GM10847 (cell line): ENCODE measurements around the gene TRPV2.

Experiments used
- POLR2A ChIP-seq: IDR thresholded peaks from 2 replicates; pipeline ENCODE4 v1.6.1; 2011; ENCODE audit not compliant: insufficient read length; ENCODE audit errors: extremely low read depth

Gene TRPV2

DNA sequence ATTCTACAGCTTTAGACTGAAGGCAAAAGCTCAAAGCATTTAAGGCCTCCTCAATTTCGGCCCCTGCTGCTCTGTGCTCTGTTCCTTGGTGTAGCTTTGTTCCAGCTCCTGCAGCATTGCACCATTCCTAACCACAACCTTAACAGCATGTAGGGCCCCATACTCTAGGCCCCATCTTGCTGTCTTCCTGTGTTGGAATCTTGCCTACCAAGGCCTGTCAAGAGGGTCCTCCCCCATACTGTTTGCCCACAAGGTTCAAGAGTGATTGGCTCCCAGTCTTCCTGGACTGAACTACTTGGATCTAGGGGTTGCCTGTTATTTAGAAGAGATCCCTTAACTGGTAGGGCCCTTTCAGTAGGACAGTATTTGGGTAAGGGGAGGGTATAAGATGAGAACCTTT, 26.8 kb downstream of the TRPV2 start:
- TF ChIP-seq POLR2A = no peak

DNA sequence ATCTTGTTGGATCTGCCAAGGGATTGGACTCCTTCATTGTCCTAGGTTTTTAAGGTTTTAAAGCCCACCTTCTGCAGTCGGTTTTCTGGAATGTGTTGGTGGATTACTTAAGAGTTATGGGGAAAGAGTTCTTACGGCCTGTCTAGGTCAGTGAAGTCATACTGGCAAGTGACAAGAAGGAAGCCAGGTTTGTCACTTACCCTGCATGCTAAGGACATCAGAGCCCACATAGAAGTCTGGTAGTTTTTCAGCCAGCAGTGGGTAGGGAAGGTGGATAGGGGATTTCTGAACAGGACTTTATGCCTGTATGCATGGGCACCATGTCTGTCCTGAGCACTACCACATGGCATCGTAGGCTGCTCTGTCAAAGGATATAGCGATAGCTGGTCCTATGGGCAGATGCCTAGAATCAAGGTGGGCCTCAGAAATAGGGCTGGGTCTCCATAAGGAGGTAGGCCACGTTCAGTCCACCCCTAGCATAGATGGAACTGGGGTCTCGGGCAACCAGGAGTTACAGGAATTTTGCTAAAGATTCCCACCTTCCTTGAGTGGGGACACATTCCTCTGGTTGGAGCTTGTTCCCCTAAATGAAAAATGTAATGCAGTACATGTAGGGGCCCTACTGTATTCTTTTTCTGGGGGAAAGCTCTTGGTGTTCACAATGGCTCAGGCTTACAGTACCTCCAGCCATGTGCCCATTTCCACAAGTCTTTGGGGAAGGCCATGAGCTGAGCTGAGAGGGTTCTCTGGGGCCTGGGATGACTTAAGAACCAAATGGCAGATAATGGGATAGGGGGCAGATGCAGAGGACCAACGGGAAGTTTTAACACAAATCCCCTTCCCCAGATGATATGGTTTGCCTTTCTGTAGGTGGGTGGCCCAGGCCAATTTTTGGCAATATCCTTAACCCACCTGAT, 27.5 kb downstream of the TRPV2 start:
- TF ChIP-seq POLR2A = no peak

DNA sequence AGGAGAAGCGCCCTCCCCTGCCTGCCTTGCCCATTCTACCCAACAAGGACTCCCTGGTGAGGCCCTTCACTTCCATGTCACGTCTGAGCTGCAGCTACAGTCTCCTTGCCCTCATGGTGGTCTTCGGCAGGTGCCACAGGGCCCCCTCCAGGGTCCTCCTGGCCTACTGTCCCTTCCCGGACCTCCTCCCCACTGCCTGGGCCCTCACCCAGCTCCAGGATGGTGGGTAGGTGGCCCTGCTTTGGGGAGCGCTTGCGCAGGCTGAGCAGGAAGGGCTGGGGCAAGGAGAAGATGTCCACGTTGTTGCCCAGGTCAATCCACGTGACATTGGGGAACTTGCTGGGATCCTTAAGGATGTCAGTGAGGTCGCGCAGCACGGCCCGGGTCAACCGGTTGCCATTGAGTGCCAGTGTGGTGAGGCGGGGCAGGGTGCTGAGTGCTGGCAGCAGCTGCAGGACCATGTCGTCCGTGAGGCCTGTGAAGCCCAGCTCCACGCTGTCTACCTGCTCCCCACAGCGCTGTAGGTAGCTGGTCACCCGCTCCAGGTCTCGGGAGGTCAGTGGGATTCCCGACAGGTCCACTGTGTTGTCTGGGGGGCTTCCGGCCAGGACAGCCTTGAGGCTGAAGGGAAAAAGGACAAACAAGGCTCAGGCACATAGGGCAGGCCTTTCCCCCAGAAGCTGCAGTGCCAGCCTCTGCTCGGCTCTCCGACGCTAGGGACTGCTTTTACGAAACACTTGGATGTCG, 28.3 kb downstream of the TRPV2 start:
- peak; percentile 4 for TF ChIP-seq POLR2A

DNA sequence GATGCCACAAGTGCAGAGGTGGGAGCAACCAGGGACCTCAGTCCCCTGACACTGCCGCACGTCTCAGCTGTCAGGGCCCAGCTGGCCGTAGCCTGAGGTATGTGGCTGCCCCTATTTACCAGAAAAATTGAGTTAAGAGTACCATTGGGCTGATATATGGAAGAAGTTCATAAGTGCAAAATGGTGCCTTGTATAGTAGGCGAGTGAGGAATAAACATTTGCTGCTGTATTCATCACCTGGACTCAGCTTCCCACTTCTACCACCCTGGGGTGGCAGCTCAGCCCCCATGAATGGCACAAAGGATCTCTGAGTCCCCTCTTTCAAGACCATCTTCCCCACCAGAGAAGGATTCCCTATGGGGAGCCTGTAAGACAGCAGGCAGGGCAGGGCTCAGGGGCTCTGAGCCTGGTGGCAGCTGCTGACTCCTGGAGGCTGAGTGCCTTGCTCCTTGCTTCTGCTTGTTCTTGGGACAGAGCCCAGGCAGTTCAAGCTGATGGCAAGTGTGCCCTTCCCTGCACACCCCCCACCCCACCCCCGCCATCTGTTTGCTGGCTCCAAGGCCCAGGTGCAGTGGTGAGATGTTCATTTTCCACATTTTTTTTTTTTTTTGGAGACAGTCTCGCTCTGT, 29.0 kb downstream of the TRPV2 start:
- no peak for TF ChIP-seq POLR2A

DNA sequence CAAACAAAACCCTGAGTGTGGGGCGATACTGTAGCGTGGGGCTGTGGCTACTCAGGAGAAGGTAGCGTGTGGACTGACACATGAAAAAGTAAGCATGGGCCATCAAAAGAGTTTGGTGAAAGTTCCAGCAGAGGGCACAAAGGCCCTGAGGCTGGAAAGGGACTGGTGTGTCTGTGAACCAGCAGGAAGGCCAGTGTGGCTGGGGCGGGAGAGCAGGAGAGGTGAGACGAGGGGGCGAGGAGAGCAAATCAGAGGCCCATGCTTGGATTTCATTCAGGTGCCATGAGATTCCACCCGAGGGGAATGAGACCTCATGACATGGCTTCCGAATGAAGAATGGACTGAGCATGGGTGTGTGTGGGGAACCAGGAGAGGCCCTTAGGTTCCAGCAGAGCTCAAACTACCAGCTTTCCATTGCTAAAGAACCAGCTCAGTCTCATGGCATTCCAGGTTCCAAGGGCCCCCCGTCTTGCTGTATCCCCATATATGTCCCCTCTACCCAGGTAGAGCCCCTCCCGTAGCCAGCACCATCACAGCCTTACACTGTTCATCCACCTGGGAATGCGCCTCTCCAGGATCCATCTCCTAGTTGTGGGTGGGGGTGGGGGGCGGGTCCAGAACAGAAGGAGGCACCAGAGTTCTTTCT, 31.1 kb downstream of the TRPV2 start:
- no peak for TF ChIP-seq POLR2A

DNA sequence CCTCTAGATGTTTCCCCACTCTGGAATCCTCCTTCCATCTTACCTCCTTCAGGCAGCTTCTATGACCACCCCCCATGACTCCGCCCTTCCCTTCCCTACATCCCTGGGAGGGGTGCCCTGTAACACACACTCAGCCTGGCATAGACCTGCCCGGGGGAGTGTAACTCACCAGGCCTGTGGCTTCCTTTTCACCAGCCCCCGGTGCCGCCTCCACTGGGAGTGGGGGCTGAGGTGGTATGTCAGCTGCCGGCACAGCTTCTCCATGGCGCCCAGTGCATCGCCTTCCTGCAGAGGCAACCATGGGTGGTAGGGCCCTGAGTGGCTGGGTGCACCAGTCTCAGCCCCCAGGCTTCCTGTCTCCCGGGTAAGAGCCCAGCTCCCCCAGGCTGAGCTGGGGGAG, 32.3 kb downstream of the TRPV2 start:
- no peak for TF ChIP-seq POLR2A

DNA sequence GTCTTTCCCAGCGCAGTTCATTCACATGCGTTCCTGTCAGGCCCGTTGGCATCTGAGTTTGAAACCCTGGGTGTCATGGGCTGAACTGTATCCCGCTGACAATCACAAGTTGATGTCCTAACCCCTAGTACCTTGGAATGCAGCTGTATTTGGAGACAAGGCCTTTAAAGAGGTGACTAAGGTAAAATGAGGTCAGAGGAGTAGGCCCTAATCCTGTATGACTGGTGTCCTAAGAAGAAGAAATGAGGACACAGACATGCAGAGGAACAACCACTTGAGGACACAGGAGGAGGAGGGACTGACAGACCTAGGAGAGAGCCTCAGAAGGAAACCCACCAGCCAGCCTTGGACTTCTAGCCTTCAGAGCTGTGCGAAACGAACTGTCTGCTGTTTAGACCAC, 33.1 kb downstream of the TRPV2 start:
- TF ChIP-seq POLR2A = no peak

DNA sequence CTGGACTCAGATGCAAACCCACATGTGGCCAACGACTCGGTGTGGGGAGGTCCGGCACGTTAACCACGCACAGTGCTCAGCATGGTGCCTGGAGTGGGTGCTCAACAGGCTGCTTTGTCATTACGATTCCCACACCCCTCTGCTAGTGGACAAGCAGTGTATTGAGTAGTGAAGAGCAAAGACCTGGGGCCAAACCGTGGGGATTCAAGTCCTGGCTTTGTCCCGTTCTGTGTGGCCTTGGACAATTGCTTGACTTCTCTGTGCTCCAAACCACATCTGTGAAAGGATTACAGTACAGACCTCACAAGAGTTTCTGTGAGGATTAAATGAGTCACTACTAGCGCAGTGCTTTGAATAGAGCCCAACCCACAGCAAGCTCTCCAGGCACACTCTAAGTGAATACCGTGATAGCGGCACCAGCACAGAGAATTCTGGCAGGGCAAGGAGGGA, 33.8 kb downstream of the TRPV2 start:
- TF ChIP-seq POLR2A = no peak

DNA sequence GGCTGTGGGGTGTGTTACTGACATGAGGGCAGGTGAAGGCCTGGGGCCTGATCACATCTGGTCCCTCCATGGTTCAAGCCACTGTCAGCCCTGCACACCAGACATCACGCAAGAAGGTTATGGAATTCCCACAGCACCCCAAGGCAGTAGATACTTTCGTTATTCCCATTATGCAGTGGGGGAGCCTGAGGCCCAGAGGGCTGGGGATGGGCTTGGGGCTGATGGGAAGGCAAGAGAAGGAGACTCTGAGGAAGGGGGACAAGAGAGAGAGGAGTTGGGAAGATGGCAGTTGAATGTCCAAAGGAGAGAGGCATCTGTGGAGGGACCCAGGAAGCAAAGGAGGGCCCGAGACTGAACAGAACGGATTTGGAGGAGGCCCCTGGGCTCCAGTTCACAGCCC, 34.7 kb downstream of the TRPV2 start:
- no peak for TF ChIP-seq POLR2A

DNA sequence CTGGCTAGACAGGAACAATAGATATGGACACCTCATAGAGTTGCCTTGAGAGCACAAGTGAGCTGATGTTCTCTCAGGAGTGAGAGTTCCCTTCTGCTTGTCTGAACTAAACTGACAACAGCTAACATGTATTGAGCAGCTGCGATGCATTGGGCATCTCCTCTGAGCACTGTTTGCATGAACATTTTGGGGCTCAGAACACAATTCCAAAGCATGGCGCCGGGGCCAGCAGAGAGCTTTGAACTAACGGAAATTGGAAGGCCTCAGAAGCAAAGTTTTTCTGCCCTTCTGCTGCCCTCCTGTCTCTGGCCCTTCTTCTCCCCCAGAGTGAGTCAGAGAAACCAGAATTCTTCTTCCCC, 38.1 kb downstream of the TRPV2 start:
- no peak for TF ChIP-seq POLR2A

DNA sequence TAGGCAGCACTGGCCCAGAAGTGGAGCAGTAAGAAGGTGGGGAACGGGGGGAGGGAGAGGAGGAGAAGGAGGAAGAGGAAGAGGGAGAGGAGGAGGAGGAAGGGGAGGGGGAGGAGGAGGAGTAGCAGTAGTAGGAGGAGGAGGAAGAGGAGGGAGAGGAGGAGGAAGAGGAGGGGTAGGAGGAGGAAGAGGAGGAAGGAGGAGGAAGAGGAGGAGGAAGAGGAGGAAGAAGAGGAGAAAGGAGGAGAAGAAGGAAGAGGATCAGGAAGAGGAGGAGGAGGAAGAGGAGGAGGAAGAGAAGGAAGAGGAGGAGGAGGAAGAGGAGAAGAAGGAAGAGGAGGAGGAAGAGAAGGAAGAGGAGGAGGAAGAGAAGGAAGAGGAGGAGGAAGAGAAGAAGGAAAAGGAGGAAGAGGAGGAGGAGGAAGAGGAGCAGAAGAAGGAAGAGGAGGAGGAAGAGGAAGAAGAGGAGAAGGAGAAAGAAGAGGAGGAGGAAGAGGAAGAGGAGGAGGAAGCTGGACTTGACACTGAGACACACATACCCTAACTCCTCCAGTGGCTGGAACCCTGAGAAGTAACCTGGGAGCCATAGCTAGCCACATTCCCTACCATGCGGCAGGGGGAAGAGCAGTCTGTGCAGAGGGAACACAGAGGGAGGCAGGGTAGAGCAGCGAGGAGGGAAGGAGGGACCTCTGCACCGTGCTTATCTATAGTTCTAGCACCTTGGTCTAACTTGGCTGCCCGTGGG, 40.8 kb downstream of the TRPV2 start:
- no peak for TF ChIP-seq POLR2A

DNA sequence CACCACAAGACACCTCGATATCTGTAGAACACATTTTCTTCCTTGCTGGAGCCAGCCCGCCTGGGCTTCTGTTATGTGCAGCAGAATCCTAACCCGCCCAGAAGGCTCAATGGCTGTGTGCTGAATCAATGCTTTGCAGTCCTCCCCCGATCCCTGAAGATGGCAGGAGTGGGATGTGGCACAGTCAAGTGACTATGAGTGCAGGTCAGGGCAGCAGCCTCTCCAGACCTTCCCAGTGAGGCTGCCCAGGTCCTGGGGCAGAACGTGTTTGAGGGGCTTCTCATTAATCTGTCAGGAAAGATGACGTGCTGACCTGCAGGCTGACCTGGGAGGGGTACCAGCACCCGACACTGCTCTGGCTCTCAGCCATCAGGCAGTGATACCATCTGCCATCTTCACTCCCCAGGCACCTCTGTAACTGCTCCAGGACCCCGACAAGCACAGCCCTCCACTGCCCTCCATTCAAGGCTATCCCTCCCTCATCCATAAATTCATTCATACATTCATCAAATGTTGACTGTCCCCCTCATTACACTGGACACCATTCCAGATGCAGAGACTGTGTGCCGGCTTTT, 41.5 kb downstream of the TRPV2 start:
- no peak for TF ChIP-seq POLR2A

DNA sequence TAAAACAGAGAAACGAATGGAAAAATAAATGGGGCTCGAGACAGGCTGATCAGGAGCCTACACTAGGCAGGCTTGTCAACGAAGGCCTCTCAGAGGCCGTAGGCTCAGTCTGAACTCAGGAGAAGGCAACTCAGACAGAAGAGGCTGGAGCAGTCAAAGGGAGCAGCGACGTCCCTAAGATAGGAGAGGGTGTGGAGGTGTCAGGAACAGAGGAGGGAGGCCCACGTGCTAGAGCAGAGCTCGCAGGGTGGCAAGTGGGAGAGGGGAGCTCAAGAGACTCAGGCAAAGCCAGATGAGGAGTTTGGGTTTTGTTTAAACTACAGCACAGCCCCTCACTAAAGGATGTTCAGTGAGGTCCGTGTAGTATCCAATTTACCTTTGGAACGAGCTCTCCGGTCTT, 43.9 kb downstream of the TRPV2 start:
- no peak for TF ChIP-seq POLR2A

DNA sequence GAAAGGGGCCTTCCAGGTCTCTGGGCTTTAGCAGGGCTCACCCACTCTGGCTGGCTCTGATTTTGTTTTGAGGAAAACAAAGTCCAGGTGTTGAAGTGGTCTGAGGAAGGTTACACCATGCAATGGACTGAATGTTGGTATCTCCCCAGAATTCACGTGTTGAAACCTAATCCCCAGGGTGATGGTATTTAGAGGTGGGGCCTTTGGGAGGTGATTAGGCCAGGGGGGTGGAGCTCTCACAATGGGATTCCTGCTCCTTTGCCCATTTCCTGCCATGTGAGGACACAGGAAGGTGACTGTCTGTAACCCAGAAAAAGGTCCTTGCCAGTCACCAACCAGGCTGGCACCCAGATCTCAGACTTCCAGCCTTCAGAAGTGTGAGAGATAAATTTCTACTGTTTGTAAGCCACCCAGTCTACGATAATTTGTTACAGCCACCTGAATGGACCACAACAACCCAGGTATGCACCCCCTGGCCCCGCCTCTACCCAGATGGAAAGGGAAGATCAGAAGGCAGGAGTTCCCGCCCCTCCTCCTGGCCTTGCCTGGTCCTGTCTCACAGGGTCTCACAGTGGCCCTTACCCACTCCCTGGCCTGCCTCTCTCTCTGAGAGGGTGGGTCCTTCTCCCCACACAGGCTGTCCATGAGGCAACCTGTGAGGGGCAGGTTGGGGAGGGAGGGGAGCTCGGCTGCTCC, 44.6 kb downstream of the TRPV2 start:
- TF ChIP-seq POLR2A = no peak
